C4-2B (cell line): ENCODE data around the gene PAQR9.

ENCODE experiments used
- H3K27ac ChIP-seq: fragments of 450-650 bp; 2 replicates; pipeline ENCODE4 v1.5.1; 2017
- ZFX ChIP-seq: fragments of 450-650 bp; IDR thresholded peaks from 2 replicates; pipeline ENCODE4 v1.6.1; 2017
- TF ChIP-seq, protein P1 (sequence below): fragments of 450-650 bp; conservative IDR thresholded peaks from 2 replicates; pipeline ENCODE4 v1.5.1; 2017; ENCODE audit warnings: mild to moderate bottlenecking

PAQR9 gene

DNA sequence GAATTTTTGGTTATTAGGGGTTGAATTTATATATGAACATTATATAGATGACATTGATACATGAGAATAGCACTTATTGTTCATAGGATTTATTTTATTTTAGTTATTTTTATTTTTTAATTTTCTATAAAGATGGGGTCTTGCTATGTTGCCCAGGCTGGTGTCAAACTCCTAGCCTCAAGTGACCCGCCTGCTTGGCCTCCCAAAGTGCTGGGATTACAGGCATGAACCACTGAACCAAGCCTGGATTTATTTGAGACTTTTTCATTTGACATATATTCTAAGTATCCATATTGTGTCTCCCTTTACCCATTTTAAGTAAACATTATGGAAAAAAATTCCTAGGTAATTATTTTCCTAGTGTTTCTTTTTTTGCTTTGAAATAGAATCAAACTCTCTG, 12.5 kb downstream of the PAQR9 start:
- no peak overlapping the region for H3K27ac ChIP-seq
- TF ChIP-seq, protein P1, sequence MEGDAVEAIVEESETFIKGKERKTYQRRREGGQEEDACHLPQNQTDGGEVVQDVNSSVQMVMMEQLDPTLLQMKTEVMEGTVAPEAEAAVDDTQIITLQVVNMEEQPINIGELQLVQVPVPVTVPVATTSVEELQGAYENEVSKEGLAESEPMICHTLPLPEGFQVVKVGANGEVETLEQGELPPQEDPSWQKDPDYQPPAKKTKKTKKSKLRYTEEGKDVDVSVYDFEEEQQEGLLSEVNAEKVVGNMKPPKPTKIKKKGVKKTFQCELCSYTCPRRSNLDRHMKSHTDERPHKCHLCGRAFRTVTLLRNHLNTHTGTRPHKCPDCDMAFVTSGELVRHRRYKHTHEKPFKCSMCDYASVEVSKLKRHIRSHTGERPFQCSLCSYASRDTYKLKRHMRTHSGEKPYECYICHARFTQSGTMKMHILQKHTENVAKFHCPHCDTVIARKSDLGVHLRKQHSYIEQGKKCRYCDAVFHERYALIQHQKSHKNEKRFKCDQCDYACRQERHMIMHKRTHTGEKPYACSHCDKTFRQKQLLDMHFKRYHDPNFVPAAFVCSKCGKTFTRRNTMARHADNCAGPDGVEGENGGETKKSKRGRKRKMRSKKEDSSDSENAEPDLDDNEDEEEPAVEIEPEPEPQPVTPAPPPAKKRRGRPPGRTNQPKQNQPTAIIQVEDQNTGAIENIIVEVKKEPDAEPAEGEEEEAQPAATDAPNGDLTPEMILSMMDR = no peak
- no peak for TF ChIP-seq ZFX

DNA sequence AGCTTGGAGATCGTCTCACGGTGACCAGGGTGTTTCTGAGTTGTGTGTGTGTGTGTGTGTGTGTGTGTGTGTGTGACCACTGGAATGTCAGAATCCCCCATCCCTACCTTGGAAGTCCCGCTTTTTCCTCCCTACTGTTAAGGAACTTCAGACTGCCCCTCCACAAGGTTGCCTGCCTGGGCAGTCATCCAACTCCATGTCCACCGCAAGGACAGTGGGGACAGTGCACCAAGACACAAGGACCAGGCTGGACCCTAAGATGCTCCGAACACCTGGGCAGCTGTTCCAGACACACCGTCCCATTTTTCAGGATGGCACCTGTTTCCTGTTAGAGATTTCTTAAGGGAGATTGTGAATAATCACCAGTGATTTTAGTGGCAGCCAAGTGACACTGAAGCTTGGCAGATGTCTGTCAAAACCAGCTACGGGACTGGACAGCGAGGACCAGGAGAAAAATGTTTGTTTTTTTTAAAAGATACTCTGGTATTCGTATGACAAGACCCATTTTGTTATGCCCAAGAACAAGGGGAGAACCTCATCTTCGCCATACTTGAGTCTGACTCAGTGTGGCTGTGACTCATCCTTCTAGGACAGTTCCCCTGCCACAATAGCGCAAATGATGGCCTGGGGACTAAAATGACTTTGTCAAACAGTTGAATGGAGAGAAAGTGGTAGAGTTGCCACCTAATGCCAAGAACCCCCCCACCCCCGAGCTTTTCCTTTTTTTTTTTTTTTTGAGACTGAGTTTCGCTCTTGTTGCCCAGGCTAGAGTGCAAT, 15.5 kb downstream of the PAQR9 start:
- TF ChIP-seq ZFX = no peak
- TF ChIP-seq, protein P1 = no peak
- no peak overlapping the region for H3K27ac ChIP-seq

DNA sequence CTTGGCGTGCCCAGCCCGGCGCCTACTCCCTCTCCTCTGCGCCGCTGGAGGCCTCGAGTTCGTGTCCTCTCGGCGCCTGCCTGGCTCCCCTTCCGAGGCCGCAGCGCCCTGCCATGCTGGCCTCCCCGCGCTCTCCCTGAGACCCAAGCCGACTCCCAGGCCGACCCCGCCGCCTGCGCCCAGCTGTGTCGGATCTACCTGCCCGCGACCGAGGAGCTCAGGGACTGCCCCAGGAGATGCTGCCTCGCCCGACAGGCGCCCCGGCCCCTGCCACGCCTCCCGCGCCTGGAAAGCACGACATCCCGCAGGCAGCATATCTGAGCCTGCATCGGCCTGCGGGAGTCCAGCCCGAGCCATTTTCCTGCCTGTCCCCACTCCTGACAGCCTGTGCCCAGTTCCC, 16.1 kb downstream of the PAQR9 start:
- no peak overlapping the region for H3K27ac ChIP-seq
- no peak for TF ChIP-seq ZFX
- TF ChIP-seq, protein P1 = no peak

DNA sequence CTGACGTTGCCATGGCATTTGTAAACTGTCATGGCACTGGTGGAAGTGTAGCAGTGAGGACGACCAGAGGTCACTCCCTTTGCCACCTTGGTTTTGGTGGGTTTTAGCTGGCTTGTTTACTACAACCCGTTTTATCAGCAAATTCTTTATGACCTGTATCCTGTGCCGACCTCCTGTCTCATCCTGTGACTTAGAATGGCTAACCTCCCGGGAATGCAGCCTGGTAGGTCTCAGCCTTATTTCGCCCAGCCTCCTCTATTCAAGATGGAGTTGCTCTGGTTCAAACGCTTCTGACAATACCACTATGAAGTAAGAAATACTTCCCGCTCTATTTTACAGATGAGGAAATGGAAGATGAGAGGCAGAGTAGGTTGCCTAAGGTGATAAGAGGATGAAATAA, 16.6 kb downstream of the PAQR9 start:
- H3K27ac ChIP-seq = no peak overlapping the region
- TF ChIP-seq, protein P1 = no peak
- no peak for TF ChIP-seq ZFX

DNA sequence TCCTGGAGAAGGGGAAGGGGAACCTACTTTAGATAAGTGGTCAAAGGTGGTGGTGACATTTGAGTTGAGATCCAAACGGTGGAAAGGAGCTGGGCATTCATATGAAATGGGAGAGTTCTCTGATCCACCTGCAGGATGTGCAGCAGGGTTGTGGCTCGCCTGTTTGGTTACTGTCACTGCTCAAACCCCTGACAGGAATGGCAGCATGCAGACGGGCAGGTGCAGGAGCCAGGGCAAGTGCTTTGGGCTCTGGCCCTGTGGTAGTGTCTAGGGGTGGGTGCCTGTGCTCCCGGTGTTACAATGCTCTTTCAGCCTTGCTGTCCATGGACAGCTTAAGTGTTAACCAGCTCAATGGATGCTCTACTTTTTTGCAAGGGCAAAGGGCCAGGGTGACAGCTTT, 18.5 kb downstream of the PAQR9 start:
- H3K27ac ChIP-seq = no peak overlapping the region
- no peak for TF ChIP-seq ZFX
- TF ChIP-seq, protein P1 = no peak

DNA sequence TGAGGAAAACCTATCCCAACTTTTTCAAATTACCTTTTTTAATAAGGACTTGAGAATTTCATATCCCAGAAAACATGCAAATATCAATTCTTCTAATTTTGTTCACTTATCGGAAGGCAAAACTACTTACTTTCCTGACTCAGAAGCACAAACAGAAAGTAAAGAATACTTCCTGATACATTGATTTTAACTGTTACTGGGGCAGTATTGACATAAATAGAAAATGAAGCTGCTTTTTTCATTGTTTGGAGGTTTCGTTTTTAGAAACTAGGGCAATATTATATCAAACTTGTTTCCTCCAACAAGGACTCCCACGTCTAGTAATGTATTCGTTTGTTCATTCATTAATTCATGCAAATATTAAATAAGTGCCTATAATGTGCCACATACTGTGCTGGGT, 19.1 kb downstream of the PAQR9 start:
- no peak overlapping the region for H3K27ac ChIP-seq
- TF ChIP-seq, protein P1 = no peak
- TF ChIP-seq ZFX = no peak

DNA sequence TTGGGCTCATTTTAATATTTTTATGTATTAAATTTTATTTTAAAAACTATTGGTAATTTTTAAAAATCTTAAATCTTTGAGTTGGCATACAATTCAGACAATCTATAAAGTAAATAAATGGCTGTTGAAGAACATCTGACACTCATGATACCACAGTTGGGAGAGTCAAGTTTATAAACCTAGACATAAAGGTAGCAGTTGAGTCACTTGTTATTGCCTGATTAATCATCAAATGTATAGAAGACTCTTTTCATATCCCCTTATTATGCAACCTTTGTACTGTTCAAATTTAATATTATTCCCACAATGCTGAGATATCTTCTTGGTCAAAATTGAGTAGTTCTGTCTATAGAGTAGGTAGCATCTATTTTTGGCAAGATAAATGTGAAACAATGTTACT, 19.6 kb downstream of the PAQR9 start:
- TF ChIP-seq ZFX = no peak
- TF ChIP-seq, protein P1 = no peak

More for the DNA sequence above, 19.6 kb downstream of the PAQR9 start:
- H3K27ac ChIP-seq = no peak overlapping the region
